Measurements from ENCODE around the gene EXD2.
"Not testable (repeated sequence)": the region's sequence is repeated elsewhere in the genome, so short reads cannot be mapped to it uniquely, and the experiment has no call there.

EXD2 gene

DNA sequence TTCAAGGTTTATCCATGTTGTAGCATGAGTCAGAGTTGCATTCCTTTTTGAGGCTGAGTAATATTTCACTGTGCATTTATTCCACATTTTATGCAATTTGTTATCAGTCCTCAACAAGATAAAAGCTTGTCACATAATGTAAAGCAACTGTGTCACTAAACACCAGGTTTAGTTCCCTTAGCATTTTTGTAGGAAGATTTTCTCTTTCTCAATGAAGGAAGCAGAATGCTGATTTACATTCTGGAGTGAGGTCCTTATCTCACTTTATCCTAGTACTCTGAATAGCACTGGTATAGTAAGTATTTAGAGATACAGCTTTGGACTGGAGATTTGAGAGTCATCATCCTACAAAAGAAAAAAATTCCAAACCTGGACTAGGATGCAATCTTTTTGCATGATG is 9.8 kb upstream of the EXD2 start:
- TF ChIP-seq, protein P1, sequence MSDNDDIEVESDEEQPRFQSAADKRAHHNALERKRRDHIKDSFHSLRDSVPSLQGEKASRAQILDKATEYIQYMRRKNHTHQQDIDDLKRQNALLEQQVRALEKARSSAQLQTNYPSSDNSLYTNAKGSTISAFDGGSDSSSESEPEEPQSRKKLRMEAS (IDR thresholded peaks at IDR 0.05; ENCODE audit: low read depth, low read length): no peak
- TF ChIP-seq MYC (IDR thresholded peaks at IDR 0.05; ENCODE audit: low read depth, low read length) (no peak), POLR2A (IDR thresholded peaks at IDR 0.05; ENCODE audit: extremely low read depth, insufficient read length) (no peak)
- TF ChIP-seq, protein P2, sequence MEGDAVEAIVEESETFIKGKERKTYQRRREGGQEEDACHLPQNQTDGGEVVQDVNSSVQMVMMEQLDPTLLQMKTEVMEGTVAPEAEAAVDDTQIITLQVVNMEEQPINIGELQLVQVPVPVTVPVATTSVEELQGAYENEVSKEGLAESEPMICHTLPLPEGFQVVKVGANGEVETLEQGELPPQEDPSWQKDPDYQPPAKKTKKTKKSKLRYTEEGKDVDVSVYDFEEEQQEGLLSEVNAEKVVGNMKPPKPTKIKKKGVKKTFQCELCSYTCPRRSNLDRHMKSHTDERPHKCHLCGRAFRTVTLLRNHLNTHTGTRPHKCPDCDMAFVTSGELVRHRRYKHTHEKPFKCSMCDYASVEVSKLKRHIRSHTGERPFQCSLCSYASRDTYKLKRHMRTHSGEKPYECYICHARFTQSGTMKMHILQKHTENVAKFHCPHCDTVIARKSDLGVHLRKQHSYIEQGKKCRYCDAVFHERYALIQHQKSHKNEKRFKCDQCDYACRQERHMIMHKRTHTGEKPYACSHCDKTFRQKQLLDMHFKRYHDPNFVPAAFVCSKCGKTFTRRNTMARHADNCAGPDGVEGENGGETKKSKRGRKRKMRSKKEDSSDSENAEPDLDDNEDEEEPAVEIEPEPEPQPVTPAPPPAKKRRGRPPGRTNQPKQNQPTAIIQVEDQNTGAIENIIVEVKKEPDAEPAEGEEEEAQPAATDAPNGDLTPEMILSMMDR (IDR thresholded peaks at IDR 0.05; ENCODE audit: low read depth, low read length): no peak
- no peak for DNase-seq (ENCODE audit: low read depth)
- no peak overlapping the region for H3K4me3 ChIP-seq (ENCODE audit: low read depth, low read length)

GRCh38 chr14:69182580-69182979 is 8.7 kb upstream of the EXD2 start:
- not testable (repeated sequence) for DNase-seq (ENCODE audit: low read depth); H3K4me3 ChIP-seq (ENCODE audit: low read depth, low read length)

GRCh38 chr14:69183735-69184134 is 7.6 kb upstream of the EXD2 start:
- H3K4me3 ChIP-seq (ENCODE audit: low read depth, low read length): no peak overlapping the region
- DNase-seq (ENCODE audit: low read depth): peak; percentile 94
- TF ChIP-seq, protein P1 (IDR thresholded peaks at IDR 0.05; ENCODE audit: low read depth, low read length): peak; percentile 10; the same call in 1 of the 2 replicates
- TF ChIP-seq, protein P2 (IDR thresholded peaks at IDR 0.05; ENCODE audit: low read depth, low read length): no peak

GRCh38 chr14:69190191-69190590 is 1.1 kb upstream of the EXD2 start:
- H3K4me3 ChIP-seq (ENCODE audit: low read depth, low read length): no peak overlapping the region
- no peak for DNase-seq (ENCODE audit: low read depth)
- TF ChIP-seq POLR2A (IDR thresholded peaks at IDR 0.05; ENCODE audit: extremely low read depth, insufficient read length) (no peak), MYC (IDR thresholded peaks at IDR 0.05; ENCODE audit: low read depth, low read length) (no peak)
- TF ChIP-seq, protein P1 (IDR thresholded peaks at IDR 0.05; ENCODE audit: low read depth, low read length): no peak
- TF ChIP-seq, protein P2 (IDR thresholded peaks at IDR 0.05; ENCODE audit: low read depth, low read length): no peak

GRCh38 chr14:69193721-69194120 is 2.4 kb downstream of the EXD2 start:
- DNase-seq (ENCODE audit: low read depth): no peak
- TF ChIP-seq, protein P1 (IDR thresholded peaks at IDR 0.05; ENCODE audit: low read depth, low read length): no peak
- no peak for TF ChIP-seq POLR2A (IDR thresholded peaks at IDR 0.05; ENCODE audit: extremely low read depth, insufficient read length)
- no peak for TF ChIP-seq MYC (IDR thresholded peaks at IDR 0.05; ENCODE audit: low read depth, low read length)
- TF ChIP-seq, protein P2 (IDR thresholded peaks at IDR 0.05; ENCODE audit: low read depth, low read length): no peak
- H3K4me3 ChIP-seq (ENCODE audit: low read depth, low read length): no peak overlapping the region

DNA sequence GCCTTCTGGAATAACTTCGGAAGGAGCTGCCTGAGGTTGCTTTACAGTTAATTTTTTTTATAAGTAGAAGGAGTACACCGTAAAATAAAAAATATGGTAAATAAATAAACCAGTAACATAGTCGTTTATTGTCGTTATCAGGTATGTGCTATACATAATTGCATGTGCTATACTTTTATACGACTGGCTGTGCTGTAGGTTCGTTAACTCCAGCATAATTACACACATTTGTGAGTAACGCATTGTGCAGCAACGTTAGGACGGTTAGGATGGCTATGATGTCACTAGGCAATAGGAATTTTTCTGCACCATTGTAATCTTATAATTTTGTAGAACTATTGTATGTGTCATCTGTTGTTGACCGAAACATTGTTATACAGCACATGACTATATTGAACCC is 8.5 kb downstream of the EXD2 start:
- TF ChIP-seq, protein P2 (IDR thresholded peaks at IDR 0.05; ENCODE audit: low read depth, low read length): no peak
- TF ChIP-seq, protein P1 (IDR thresholded peaks at IDR 0.05; ENCODE audit: low read depth, low read length): no peak
- TF ChIP-seq MYC (IDR thresholded peaks at IDR 0.05; ENCODE audit: low read depth, low read length) (no peak), POLR2A (IDR thresholded peaks at IDR 0.05; ENCODE audit: extremely low read depth, insufficient read length) (no peak)
- H3K4me3 ChIP-seq (ENCODE audit: low read depth, low read length): no peak overlapping the region
- DNase-seq (ENCODE audit: low read depth): no peak
